ENCODE results near the gene CD300A. TPM values are rescaled to one million over a fixed set of nuclear protein-coding genes. Genes with fewer than 3 reads are reported as not detected.

Gene CD300A
- total and polyA plus RNA-seq, 2 of the 4 experiments (the other 2 are of a cell fraction) = not detected

- H3K27ac ChIP-seq (ENCODE audit: insufficient read depth, low read length) = no peak overlapping the region
- no peaks in the 10 kb centered on the region for H3K79me1 ChIP-seq (ENCODE audit: low read depth in 1 of 2, low read length in 2 of 2)
- no peaks in the 10 kb centered on the region for H3K4me1 ChIP-seq (ENCODE audit: control insufficient read depth, insufficient read depth, low read length)
- TF ChIP-seq USF2 (IDR thresholded peaks at IDR 0.05; ENCODE audit: low read depth, low read length) (no peak), ELK1 (IDR thresholded peaks at IDR 0.05; ENCODE audit: borderline replicate concordance, low read depth, low read length) (no peak), RAD21 (IDR thresholded peaks at IDR 0.05; ENCODE audit: low read length) (no peak), MAFK (IDR thresholded peaks at IDR 0.05; ENCODE audit: low read depth, low read length) (no peak), NFE2L2 (IDR thresholded peaks at IDR 0.05; ENCODE audit: low read depth, low read length) (no peak), CTCF (conservative IDR thresholded peaks at IDR 0.05; ENCODE audit: low read depth, low read length) (no peak), FOS (IDR thresholded peaks at IDR 0.05; ENCODE audit: low read depth, low read length) (no peak), MAZ (IDR thresholded peaks at IDR 0.05; ENCODE audit: borderline replicate concordance, low read depth, low read length) (no peak), SMC3 (IDR thresholded peaks at IDR 0.05; ENCODE audit: low read depth, low read length) (no peak), POLR2A (IDR thresholded peaks at IDR 0.05; ENCODE audit: low read depth, low read length) (no peak), CHD1 (IDR thresholded peaks at IDR 0.05; ENCODE audit: low read depth, low read length) (no peak), CEBPB (IDR thresholded peaks at IDR 0.05; ENCODE audit: low read depth, low read length) (no peak), MXI1 (IDR thresholded peaks at IDR 0.05; ENCODE audit: borderline replicate concordance, low read depth, low read length) (no peak), RFX5 (IDR thresholded peaks at IDR 0.05; ENCODE audit: low read depth, low read length) (no peak)
- H2BK120ac ChIP-seq (ENCODE audit: low read depth, low read length) = no peak overlapping the region
- in situ Hi-C loops (cut with MboI; ENCODE audit: low sequenced_read_pairs) (no loop called here), intact Hi-C loops (cut with micrococcal nuclease) (no loop called here), dilution Hi-C loops (cut with HindIII; ENCODE audit: low sequenced_read_pairs, unreplicated experiment) (no loop called here)
- no peak overlapping the region for H4K91ac ChIP-seq (ENCODE audit: insufficient read depth, low read depth, low read length)
- H3K36me3 ChIP-seq (ENCODE audit: control insufficient read depth, insufficient read depth, low read length) = no peaks in the 10 kb centered on the region
- no TSS peak for BruUV-seq (replicated peaks)
- no peak overlapping the region for H2BK15ac ChIP-seq (ENCODE audit: low read depth, low read length)
- no peaks in the 10 kb centered on the region for H3K9me1 ChIP-seq (ENCODE audit: insufficient read depth, low read length)
- no peaks in the 10 kb centered on the region for H4K20me1 ChIP-seq (ENCODE audit: insufficient read depth, low read length)
- H2AFZ ChIP-seq (replicated peaks; ENCODE audit: low read length, poor library complexity) = no peak overlapping the region
- H4K5ac ChIP-seq (ENCODE audit: low read depth, low read length) = no peak overlapping the region
- ATAC-seq (ENCODE audit: low read depth) (no peak), DNase-seq (no peak)
- 56% methylated on average over 3 of the region's 11 CpGs; no CpG with 5 or more reads in 1 of the 2 experiments for WGBS, 2 experiments (ENCODE audit: extremely low coverage in 2 of 2, insufficient read length in 1 of 2)
- no peak overlapping the region for H3K4me2 ChIP-seq (ENCODE audit: low read depth, low read length)
- H2BK5ac ChIP-seq (ENCODE audit: low read depth, low read length, poor library complexity, severe bottlenecking) = no peak overlapping the region
- H2BK20ac ChIP-seq (ENCODE audit: low read depth, low read length) = no peak overlapping the region
- ChIA-PET POLR2A (ENCODE audit: unreplicated experiment) (no interaction called here), CTCF (no interaction called here)
- H3K9me3 ChIP-seq (ENCODE audit: control insufficient read depth, insufficient read depth, low read length) = 0 out of 2 replicates have a peak, but pooled peaks cover 3% of the 10 kb centered on the region
- no peak overlapping the region for H3K4ac ChIP-seq (ENCODE audit: low read depth, low read length)
- no peak overlapping the region for H2AK5ac ChIP-seq (ENCODE audit: low read depth, low read length)
- H3K14ac ChIP-seq (replicated peaks; ENCODE audit: low read depth, low read length) = no peak overlapping the region
- no peak overlapping the region for H3K9ac ChIP-seq (ENCODE audit: low read depth, low read length)
- no peaks in the 10 kb centered on the region; the same call in 1 of the 2 replicates for H3K27me3 ChIP-seq (ENCODE audit: control insufficient read depth, insufficient read depth, low read length)
- no peak overlapping the region for H3K23ac ChIP-seq (ENCODE audit: low read depth, low read length)
- H4K8ac ChIP-seq (ENCODE audit: low read depth in 2 of 2, low read length in 2 of 2) = no peak overlapping the region
- H2AK9ac ChIP-seq (replicated peaks; ENCODE audit: low read depth, low read length, poor library complexity) = no peak overlapping the region
- H3K56ac ChIP-seq (ENCODE audit: extremely low read depth, insufficient read depth, low read length) = no peak overlapping the region
- H3K4me3 ChIP-seq (ENCODE audit: insufficient read depth, low read depth, low read length) = no peak overlapping the region
- no peak overlapping the region for H3K18ac ChIP-seq (ENCODE audit: low read depth, low read length)
These were observed 17.1 kb upstream of the CD300A start for GRCh38 chr17:74449306-74449705.

All from IMR-90 (cell line).